ENCODE data around the gene CXCR6. TPM values are rescaled to one million over a fixed set of nuclear protein-coding genes. Genes with fewer than 3 reads are reported as not detected.
"Not testable (repeated sequence)": the region's sequence is repeated elsewhere in the genome, so short reads cannot be mapped to it uniquely, and the experiment has no call there.

CXCR6 gene
- total RNA-seq, 1 experiment from 2014 or later: not detected

DNA sequence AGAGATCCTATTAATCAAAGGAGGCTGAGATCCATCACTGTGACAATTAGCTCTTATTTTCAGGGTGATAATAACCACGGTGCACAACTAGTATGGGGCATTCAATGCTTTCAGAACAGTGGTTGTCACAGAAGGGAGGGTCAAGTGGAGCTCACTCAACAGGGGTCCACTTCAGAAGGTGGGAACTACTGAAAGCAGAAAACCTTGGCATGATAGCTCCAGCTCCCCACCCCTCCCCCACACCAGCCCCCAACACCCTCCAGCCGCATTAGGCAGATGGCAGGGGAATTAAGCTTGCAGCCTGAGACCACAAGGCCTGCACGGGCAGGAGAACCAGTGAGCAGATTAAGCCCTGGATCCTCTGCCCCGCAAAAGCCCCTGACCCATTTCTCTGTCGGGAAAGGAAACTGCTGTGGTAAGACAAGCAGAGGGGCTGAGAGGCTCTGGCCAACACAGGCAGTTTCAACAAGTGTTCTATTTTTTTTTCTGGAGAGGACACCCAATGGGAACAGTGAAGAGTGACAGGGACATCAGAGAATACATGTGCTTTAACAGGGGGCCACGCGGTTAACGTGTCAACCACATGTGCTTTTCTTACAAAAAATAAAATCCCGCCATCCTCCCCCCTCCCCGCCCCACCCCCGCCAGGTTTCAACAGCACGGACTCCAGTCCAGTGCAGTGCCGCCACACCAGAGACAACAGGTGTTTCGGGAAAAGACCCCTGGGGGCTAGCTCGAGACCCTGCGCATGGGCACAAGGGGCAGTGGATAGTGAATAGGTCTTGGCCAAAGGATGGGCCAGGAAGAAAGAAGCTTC is 51.4 kb downstream of the CXCR6 start:
- H3K36me3 Mint-ChIP-seq (ENCODE audit: insufficient read depth, unreplicated experiment): peaks cover 7% of the 10 kb centered on the region
- CTCF ChIA-PET: interaction anchor here (0.5 to 5.9 kb wide), 4 partner anchors 56 to 1033 kb away, joined by 3 to 33 read pairs (median 4); no protein-coding TSS in a partner anchor
- BruUV-seq (replicated peaks): no TSS peak
- DNase-seq (ENCODE audit: unreplicated experiment): peak; percentile 13
- TF ChIP-seq, protein P1, sequence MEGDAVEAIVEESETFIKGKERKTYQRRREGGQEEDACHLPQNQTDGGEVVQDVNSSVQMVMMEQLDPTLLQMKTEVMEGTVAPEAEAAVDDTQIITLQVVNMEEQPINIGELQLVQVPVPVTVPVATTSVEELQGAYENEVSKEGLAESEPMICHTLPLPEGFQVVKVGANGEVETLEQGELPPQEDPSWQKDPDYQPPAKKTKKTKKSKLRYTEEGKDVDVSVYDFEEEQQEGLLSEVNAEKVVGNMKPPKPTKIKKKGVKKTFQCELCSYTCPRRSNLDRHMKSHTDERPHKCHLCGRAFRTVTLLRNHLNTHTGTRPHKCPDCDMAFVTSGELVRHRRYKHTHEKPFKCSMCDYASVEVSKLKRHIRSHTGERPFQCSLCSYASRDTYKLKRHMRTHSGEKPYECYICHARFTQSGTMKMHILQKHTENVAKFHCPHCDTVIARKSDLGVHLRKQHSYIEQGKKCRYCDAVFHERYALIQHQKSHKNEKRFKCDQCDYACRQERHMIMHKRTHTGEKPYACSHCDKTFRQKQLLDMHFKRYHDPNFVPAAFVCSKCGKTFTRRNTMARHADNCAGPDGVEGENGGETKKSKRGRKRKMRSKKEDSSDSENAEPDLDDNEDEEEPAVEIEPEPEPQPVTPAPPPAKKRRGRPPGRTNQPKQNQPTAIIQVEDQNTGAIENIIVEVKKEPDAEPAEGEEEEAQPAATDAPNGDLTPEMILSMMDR (IDR thresholded peaks at IDR 0.05; ENCODE audit: unreplicated experiment): no peak
- POLR2A ChIA-PET: interaction anchor here (0.9 to 3.8 kb wide), 4 partner anchors 11 to 29 kb away, joined by 3 to 24 read pairs (median 5); no protein-coding TSS in a partner anchor
- no peaks in the 10 kb centered on the region for H3K9me3 Mint-ChIP-seq (ENCODE audit: unreplicated experiment)
- no peak overlapping the region for H3K27ac Mint-ChIP-seq (ENCODE audit: low read depth, unreplicated experiment)
- no peaks in the 10 kb centered on the region for H3K27me3 Mint-ChIP-seq (ENCODE audit: insufficient read depth, unreplicated experiment)
- intact Hi-C loops (cut with micrococcal nuclease): no loop called here
- H3K4me3 Mint-ChIP-seq (ENCODE audit: unreplicated experiment): peak overlapping the region; percentile 80
- H3K4me1 Mint-ChIP-seq (ENCODE audit: insufficient read depth, unreplicated experiment): peaks cover 8% of the 10 kb centered on the region

DNA sequence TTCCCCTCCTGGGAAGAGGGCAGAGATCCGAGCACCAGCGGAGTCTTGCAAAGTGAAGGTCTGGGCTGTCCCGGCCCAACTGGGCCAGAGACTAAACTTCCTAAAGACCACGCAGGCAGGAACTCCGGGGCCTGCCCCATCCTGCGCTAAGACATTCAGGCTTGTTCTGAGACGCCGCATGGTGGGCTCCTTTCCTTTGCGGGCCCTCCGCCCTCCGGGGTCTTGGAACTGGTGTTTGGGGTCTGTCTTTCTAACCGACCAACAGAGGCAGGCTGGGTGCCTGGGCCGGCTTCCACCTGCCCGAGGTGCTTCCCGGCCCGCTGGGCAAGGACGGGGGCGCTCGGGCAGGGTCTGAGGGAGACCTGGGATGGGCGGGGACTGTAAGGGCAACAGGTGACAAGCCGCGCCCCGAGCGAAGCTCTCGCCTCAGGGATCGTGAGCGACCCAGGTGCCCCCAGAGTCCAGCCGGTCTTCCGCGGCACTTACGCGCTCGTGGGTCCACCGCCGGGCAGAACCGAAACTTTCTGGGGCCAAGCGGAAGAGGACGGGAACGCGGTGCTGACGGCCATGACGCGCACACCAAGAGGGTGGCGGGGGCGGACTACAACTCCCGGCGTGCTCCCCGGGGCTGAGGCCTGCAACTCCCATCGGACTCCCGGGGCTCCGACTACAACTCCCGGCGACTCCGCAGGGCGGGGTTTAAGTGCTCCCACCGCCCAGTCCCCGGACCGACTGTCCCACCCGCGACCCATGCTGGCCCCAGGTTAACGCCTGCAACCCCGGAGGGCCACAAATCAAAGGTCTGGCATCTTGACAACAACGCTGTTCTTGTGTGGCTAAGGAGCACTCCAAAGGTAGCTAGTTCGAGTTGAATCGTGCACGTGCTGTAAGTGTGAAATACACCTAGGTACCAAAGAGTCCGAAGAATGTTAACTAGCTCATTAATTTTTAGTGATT is 52.2 kb downstream of the CXCR6 start, which contains the start of gene FYCO1:
FYCO1 (minus strand) TSS at position 589 of the 957 bp plus-strand sequence. CDS start 10,914 bp downstream, outside the sequence.
- H3K27ac Mint-ChIP-seq (ENCODE audit: low read depth, unreplicated experiment): peak within 1 kb of the TSS; percentile 35
- no peaks in the 10 kb centered on the region for H3K27me3 Mint-ChIP-seq (ENCODE audit: insufficient read depth, unreplicated experiment)
- peaks cover 6% of the 10 kb centered on the region for H3K4me1 Mint-ChIP-seq (ENCODE audit: insufficient read depth, unreplicated experiment)
- peaks cover 7% of the 10 kb centered on the region for H3K36me3 Mint-ChIP-seq (ENCODE audit: insufficient read depth, unreplicated experiment)
- H3K9me3 Mint-ChIP-seq (ENCODE audit: unreplicated experiment): no peaks in the 10 kb centered on the region
- DNase-seq (ENCODE audit: unreplicated experiment): peak; percentile 84
- ChIA-PET CTCF (interaction anchor here (0.6 to 5.9 kb wide), 6 partner anchors 21 to 1032 kb away, joined by 3 to 33 read pairs (median 4); no protein-coding TSS in a partner anchor), POLR2A (interaction anchor here (0.6 to 3.8 kb wide), 6 partner anchors 10 to 117 kb away, joined by 3 to 24 read pairs (median 4); no protein-coding TSS in a partner anchor)
- TF ChIP-seq, protein P1 (IDR thresholded peaks at IDR 0.05; ENCODE audit: unreplicated experiment): no peak
- intact Hi-C loops (cut with micrococcal nuclease): no loop called here
- H3K4me3 Mint-ChIP-seq (ENCODE audit: unreplicated experiment): peak within 1 kb of the TSS; percentile 80
- BruUV-seq (replicated peaks): TSS peak; percentile 67

DNA sequence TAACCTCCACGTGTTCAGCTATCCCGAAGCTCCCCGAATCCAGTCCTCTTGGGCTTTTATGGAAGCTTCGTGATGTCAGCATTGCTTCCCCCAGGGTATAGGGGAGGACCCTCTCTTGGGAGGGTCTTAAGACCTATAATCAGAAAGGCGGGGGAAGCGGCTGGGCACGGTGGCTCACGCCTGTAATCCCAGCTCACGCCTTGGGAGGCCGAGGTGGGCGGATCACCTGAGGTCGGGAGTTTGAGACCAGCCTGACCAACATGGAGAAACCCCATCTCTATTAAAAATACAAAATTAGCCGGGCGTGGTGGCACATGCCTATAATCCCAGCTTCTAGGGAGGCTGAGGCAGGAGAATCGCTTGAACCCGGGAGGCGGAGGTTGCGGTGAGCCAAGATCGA is 54.2 kb downstream of the CXCR6 start:
- H3K36me3 Mint-ChIP-seq (ENCODE audit: insufficient read depth, unreplicated experiment); H3K4me3 Mint-ChIP-seq (ENCODE audit: unreplicated experiment); POLR2A ChIA-PET; H3K27me3 Mint-ChIP-seq (ENCODE audit: insufficient read depth, unreplicated experiment); H3K27ac Mint-ChIP-seq (ENCODE audit: low read depth, unreplicated experiment); BruUV-seq (replicated peaks); intact Hi-C loops (cut with micrococcal nuclease); H3K4me1 Mint-ChIP-seq (ENCODE audit: insufficient read depth, unreplicated experiment); H3K9me3 Mint-ChIP-seq (ENCODE audit: unreplicated experiment); DNase-seq (ENCODE audit: unreplicated experiment): not testable (repeated sequence)
- CTCF ChIA-PET: interaction anchor here (5.9 kb wide), 1 partner anchor 81 kb away, joined by 33 read pairs; no protein-coding TSS in a partner anchor

DNA sequence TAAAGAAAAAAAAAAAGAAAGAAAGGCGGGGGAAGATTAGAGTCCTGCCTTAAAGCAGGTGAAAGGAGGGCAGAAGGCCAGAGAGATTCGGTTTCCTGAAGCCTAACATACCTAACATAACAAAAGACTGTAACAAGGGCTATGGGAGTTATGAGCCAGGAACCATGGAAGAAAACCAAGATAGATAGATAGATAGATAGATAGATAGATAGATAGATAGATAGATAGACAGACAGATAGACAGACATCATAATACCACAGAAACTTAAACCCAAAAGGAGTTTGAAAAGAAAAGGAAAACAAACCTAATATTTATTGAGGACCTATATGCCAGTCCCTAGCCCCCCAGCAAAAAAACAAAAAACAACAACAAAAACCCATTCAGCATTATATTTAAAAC is 54.7 kb downstream of the CXCR6 start:
- Mint-ChIP-seq H3K27ac (ENCODE audit: low read depth, unreplicated experiment) (no peak overlapping the region), H3K4me1 (ENCODE audit: insufficient read depth, unreplicated experiment) (peaks cover 6% of the 10 kb centered on the region), H3K9me3 (ENCODE audit: unreplicated experiment) (no peaks in the 10 kb centered on the region), H3K36me3 (ENCODE audit: insufficient read depth, unreplicated experiment) (peaks cover 1% of the 10 kb centered on the region), H3K27me3 (ENCODE audit: insufficient read depth, unreplicated experiment) (no peaks in the 10 kb centered on the region), H3K4me3 (ENCODE audit: unreplicated experiment) (no peak overlapping the region)
- ChIA-PET POLR2A (no interaction called here), CTCF (no interaction called here)
- intact Hi-C loops (cut with micrococcal nuclease): no loop called here
- TF ChIP-seq, protein P1 (IDR thresholded peaks at IDR 0.05; ENCODE audit: unreplicated experiment): no peak
- DNase-seq (ENCODE audit: unreplicated experiment): no peak
- BruUV-seq (replicated peaks): no TSS peak

Other genes with a start within 250 kb of the CXCR6 start
- not detected in 2 replicates for gene SLC6A20, start 146.9 kb upstream of the CXCR6 start, total RNA-seq (2022)
- gene LZTFL1, start 101.3 kb upstream of the CXCR6 start, total RNA-seq (2022): 30.5 and 39.5 TPM in 2 replicates
- gene CCR9, start 56.9 kb upstream of the CXCR6 start, total RNA-seq (2022): not detected in 2 replicates
- 17.0 and 18.4 TPM in 2 replicates for gene FYCO1, start 52.4 kb downstream of the CXCR6 start, total RNA-seq (2022)
- not detected in 2 replicates for gene XCR1, start 84.0 kb downstream of the CXCR6 start, total RNA-seq (2022)

Measured in MCF 10A (cell line).